Stimulated activated CD4-positive, alpha-beta T cell treated with anti-CD3 and anti-CD28 coated beads, Interleukin-15, amount 100 ng/mL, for 1 hour (primary cell): Measurements from ENCODE around the gene NFIC.
"Not testable (repeated sequence)": the region's sequence is repeated elsewhere in the genome, so short reads cannot be mapped to it uniquely, and the experiment has no call there.

ENCODE experiments used
- DNase-seq, 2 donors: peaks; one replicate each; pipeline ENCODE4 v3.0.0-alpha.2; 2020; ENCODE audit warnings: low read depth in 1 of 2, low spot score in 1 of 2

NFIC gene

GRCh38 chr19:3448616-3449334 is 82.4 kb downstream of the NFIC start:
- DNase-seq = no peak

- DNase-seq = no peak
Observed at GRCh38 chr19:3450796-3451411, 84.5 kb downstream of the NFIC start.

- no peak for DNase-seq
Observed at GRCh38 chr19:3451451-3451866, 85.1 kb downstream of the NFIC start.

GRCh38 chr19:3452171-3452941 is 86.0 kb downstream of the NFIC start:
- DNase-seq = no peak

- not testable (repeated sequence) for DNase-seq
Observed at GRCh38 chr19:3452942-3453214, 86.5 kb downstream of the NFIC start.

GRCh38 chr19:3453840-3454239 is 87.5 kb downstream of the NFIC start:
- no peak for DNase-seq

GRCh38 chr19:3454656-3455392 is 88.4 kb downstream of the NFIC start:
- DNase-seq = no peak

GRCh38 chr19:3455393-3455955 is 89.1 kb downstream of the NFIC start:
- no peak for DNase-seq

GRCh38 chr19:3455960-3456601 is 89.7 kb downstream of the NFIC start:
- DNase-seq = no peak

- DNase-seq = no peak
Observed at GRCh38 chr19:3456925-3457527, 90.6 kb downstream of the NFIC start.

- no peak for DNase-seq
Observed at GRCh38 chr19:3457528-3458228, 91.3 kb downstream of the NFIC start.

- no peak for DNase-seq
Observed at GRCh38 chr19:3458229-3459088, 92.1 kb downstream of the NFIC start.

GRCh38 chr19:3459089-3459881 is 92.9 kb downstream of the NFIC start:
- DNase-seq = no peak

GRCh38 chr19:3459965-3460582 is 93.7 kb downstream of the NFIC start:
- no peak for DNase-seq

- no peak for DNase-seq
Observed at GRCh38 chr19:3462991-3463713, 96.8 kb downstream of the NFIC start.

GRCh38 chr19:3463714-3464586 is 97.6 kb downstream of the NFIC start:
- no peak for DNase-seq
